Peyer's patch (tissue), 4 donors: ENCODE data around the gene KIAA1755.

Experiments
- POLR2A ChIP-seq, 2 donors: fragments of 450-650 bp; IDR thresholded peaks; one replicate each; pipeline ENCODE4 v1.5.1; 2017; ENCODE audit warnings: antibody characterized with exemption in 2 of 2, mild to moderate bottlenecking in 2 of 2, moderate library complexity in 2 of 2
- TF ChIP-seq, protein P1 (sequence below), 6 experiments: fragments of 450-650 bp in 4 of 6; fragments of 200-600 bp in 2 of 6; sonication (generic) in 1 of 6; IDR thresholded peaks; one replicate each; pipeline ENCODE4 v1.5.1; 2017 to 2019; ENCODE audit warnings: antibody characterized with exemption in 6 of 6, mild to moderate bottlenecking in 3 of 6, moderate library complexity in 1 of 6

GRCh38 chr20:38212806-38213606, 47.5 kb downstream of the KIAA1755 start:
- TF ChIP-seq, protein P1, sequence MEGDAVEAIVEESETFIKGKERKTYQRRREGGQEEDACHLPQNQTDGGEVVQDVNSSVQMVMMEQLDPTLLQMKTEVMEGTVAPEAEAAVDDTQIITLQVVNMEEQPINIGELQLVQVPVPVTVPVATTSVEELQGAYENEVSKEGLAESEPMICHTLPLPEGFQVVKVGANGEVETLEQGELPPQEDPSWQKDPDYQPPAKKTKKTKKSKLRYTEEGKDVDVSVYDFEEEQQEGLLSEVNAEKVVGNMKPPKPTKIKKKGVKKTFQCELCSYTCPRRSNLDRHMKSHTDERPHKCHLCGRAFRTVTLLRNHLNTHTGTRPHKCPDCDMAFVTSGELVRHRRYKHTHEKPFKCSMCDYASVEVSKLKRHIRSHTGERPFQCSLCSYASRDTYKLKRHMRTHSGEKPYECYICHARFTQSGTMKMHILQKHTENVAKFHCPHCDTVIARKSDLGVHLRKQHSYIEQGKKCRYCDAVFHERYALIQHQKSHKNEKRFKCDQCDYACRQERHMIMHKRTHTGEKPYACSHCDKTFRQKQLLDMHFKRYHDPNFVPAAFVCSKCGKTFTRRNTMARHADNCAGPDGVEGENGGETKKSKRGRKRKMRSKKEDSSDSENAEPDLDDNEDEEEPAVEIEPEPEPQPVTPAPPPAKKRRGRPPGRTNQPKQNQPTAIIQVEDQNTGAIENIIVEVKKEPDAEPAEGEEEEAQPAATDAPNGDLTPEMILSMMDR (IDR thresholded peaks at IDR 0.05): no peak
- TF ChIP-seq POLR2A (IDR thresholded peaks at IDR 0.05): no peak
